ENCODE measurements around the gene DRICH1. TPM values are rescaled to one million over a fixed set of nuclear protein-coding genes. Genes with fewer than 3 reads are reported as not detected.

DRICH1 gene
- total RNA-seq, 2 experiments from 2014 or later: 1.7 to 2.2 TPM

- Mint-ChIP-seq H3K27me3 (peaks cover 35% of the 10 kb centered on the region), H3K9me3 (no peaks in the 10 kb centered on the region), H3K4me1 (ENCODE audit: low read depth) (peaks cover 8% of the 10 kb centered on the region), H3K27ac (no peak overlapping the region), H3K36me3 (ENCODE audit: low read depth) (no peaks in the 10 kb centered on the region), H3K4me3 (no peak overlapping the region)
- DNase-seq (peak in 1 of 14 experiments; percentile 29), ATAC-seq (ENCODE audit: poor library complexity) (no peak)
- TF ChIP-seq CTCF (IDR thresholded peaks at IDR 0.05): no peak
- Histone ChIP-seq H3K27ac (ENCODE audit: low read depth in 1 of 2, low read length in 2 of 2) (no peak overlapping the region), H3K4me1 (ENCODE audit: insufficient read depth, low read length) (peaks cover 12% of the 10 kb centered on the region), H3K4me3 (ENCODE audit: low read length) (no peak overlapping the region), H3K9me3 (ENCODE audit: control insufficient read depth in 1 of 2, insufficient read depth in 1 of 2, low read length in 2 of 2) (no peaks in the 10 kb centered on the region), H3K27me3 (ENCODE audit: control insufficient read depth in 1 of 2, insufficient read depth in 2 of 2, low read length in 2 of 2) (peaks cover 23 to 26% of the 10 kb centered on the region in 2 experiments), H3K36me3 (ENCODE audit: insufficient read depth, low read length) (no peaks in the 10 kb centered on the region)
- intact Hi-C loops (cut with DNase I, micrococcal nuclease): no loop called here
- ChIA-PET POLR2A (no interaction called here), CTCF (no interaction called here)
These were observed 65.2 kb downstream of the DRICH1 start for GRCh38 chr22:23566705-23567475.

- no peak for ATAC-seq (ENCODE audit: poor library complexity)
- DNase-seq: peak in 1 of 14 experiments; percentile 34
- Mint-ChIP-seq H3K4me3 (peak overlapping the region; percentile 75), H3K27ac (no peak overlapping the region), H3K27me3 (peaks cover 30% of the 10 kb centered on the region), H3K9me3 (no peaks in the 10 kb centered on the region), H3K4me1 (ENCODE audit: low read depth) (peaks cover 8% of the 10 kb centered on the region), H3K36me3 (ENCODE audit: low read depth) (no peaks in the 10 kb centered on the region)
- Histone ChIP-seq H3K27ac (ENCODE audit: low read depth in 1 of 2, low read length in 2 of 2) (no peak overlapping the region), H3K4me3 (ENCODE audit: low read length) (peak overlapping the region; percentile 41), H3K36me3 (ENCODE audit: insufficient read depth, low read length) (no peaks in the 10 kb centered on the region), H3K27me3 (ENCODE audit: control insufficient read depth in 1 of 2, insufficient read depth in 2 of 2, low read length in 2 of 2) (peaks cover 23 to 26% of the 10 kb centered on the region in 2 experiments), H3K4me1 (ENCODE audit: insufficient read depth, low read length) (peaks cover 12% of the 10 kb centered on the region), H3K9me3 (ENCODE audit: control insufficient read depth in 1 of 2, insufficient read depth in 1 of 2, low read length in 2 of 2) (no peaks in the 10 kb centered on the region)
- TF ChIP-seq CTCF (IDR thresholded peaks at IDR 0.05): no peak
- ChIA-PET CTCF (no interaction called here), POLR2A (no interaction called here)
- intact Hi-C loops (cut with DNase I, micrococcal nuclease): no loop called here
These were observed 66.0 kb downstream of the DRICH1 start for GRCh38 chr22:23565915-23566704.

GRCh38 chr22:23565305-23565914 is 66.7 kb downstream of the DRICH1 start:
- intact Hi-C loops (cut with DNase I, micrococcal nuclease): no loop called here
- H3K4me3 ChIP-seq (ENCODE audit: low read length): peak overlapping the region; percentile 41
- CTCF ChIA-PET: no interaction called here
- no peaks in the 10 kb centered on the region for H3K36me3 ChIP-seq (ENCODE audit: insufficient read depth, low read length)
- no peak overlapping the region for H3K27ac ChIP-seq (ENCODE audit: low read depth in 1 of 2, low read length in 2 of 2)
- DNase-seq: peak in 3 of 14 experiments; percentile 2 to 32 (median 16)
- H3K36me3 Mint-ChIP-seq (ENCODE audit: low read depth): no peaks in the 10 kb centered on the region
- peaks cover 8% of the 10 kb centered on the region for H3K4me1 Mint-ChIP-seq (ENCODE audit: low read depth)
- no peak for TF ChIP-seq CTCF (IDR thresholded peaks at IDR 0.05)
- POLR2A ChIA-PET: no interaction called here
- H3K4me3 Mint-ChIP-seq: peak overlapping the region; percentile 75
- H3K27me3 Mint-ChIP-seq: peaks cover 30% of the 10 kb centered on the region
- H3K27ac Mint-ChIP-seq: no peak overlapping the region
- H3K9me3 ChIP-seq (ENCODE audit: control insufficient read depth in 1 of 2, insufficient read depth in 1 of 2, low read length in 2 of 2): no peaks in the 10 kb centered on the region
- H3K4me1 ChIP-seq (ENCODE audit: insufficient read depth, low read length): peaks cover 12% of the 10 kb centered on the region
- no peaks in the 10 kb centered on the region for H3K9me3 Mint-ChIP-seq
- ATAC-seq (ENCODE audit: poor library complexity): peak; percentile 34
- H3K27me3 ChIP-seq (ENCODE audit: control insufficient read depth in 1 of 2, insufficient read depth in 2 of 2, low read length in 2 of 2): peaks cover 23 to 26% of the 10 kb centered on the region in 2 experiments
